Measurements from ENCODE around the gene TRAPPC2B. TPM values are rescaled to one million over a fixed set of nuclear protein-coding genes. Genes with fewer than 3 reads are reported as not detected.

Gene TRAPPC2B
- total RNA-seq (10 to 100 TPM; 21.3 to 28.1 (median 27.1) TPM), polyA plus RNA-seq (10 to 100 TPM in 2 of 3 donors, 1 to 10 TPM in 1; 9.2 to 18.0 (median 11.4) TPM)

- no peak for TF ChIP-seq CTCF (IDR thresholded peaks at IDR 0.05)
- TF ChIP-seq POLR2A (IDR thresholded peaks at IDR 0.05) = peak in 1 of 2 donors; percentile 59
- TF ChIP-seq POLR2AphosphoS5 (IDR thresholded peaks at IDR 0.05) = peak; percentile 86 to 92 (median 90)
- peak in 2 of 4 donors; percentile 55 to 97 for TF ChIP-seq EP300 (IDR thresholded peaks at IDR 0.05)
- Histone ChIP-seq H3K4me1 (peaks cover 0 to 17% (median 12%) of the 10 kb centered on the region in 4 donors), H3K36me3 (peaks cover 0 to 16% (median 9%) of the 10 kb centered on the region in 4 donors), H3K4me3 (peak within 1 kb of the TSS; percentile 86 to 91 (median 88)), H3K9me3 (peaks cover 0 to 8% (median 7%) of the 10 kb centered on the region in 4 donors), H3K27me3 (no peaks in the 10 kb centered on the region), H3K27ac (peak within 1 kb of the TSS; percentile 94 to 98 (median 96))
- intact Hi-C loops (cut with DNase I) = loop anchor here (1.0 to 5.0 kb wide), 3 partner anchors 26 to 123 kb away; partner anchors contain the start of genes ZNF543, ZNF548 and ZNF805
- DNase-seq = peak; percentile 100
- 1 to 2% methylated on average over 47 of the region's 47 CpGs for WGBS, 2 donors
Measured at GRCh38 chr19:57362997-57363687, at the start of gene TRAPPC2B, which contains the start of gene ZNF547. Gene TRAPPC2B, plus strand, starts transcription at chr19:57363551. Its CDS starts 1,283 bp downstream, at chr19:57364834. Gene ZNF547, plus strand, starts transcription at chr19:57363551. Its CDS starts 5,005 bp downstream, at chr19:57368556.

GRCh38 chr19:57314146-57314545, 49.2 kb upstream of the TRAPPC2B start:
- TF ChIP-seq POLR2A (IDR thresholded peaks at IDR 0.05) = no peak
- TF ChIP-seq POLR2AphosphoS5 (IDR thresholded peaks at IDR 0.05) = no peak
- TF ChIP-seq EP300 (IDR thresholded peaks at IDR 0.05) = no peak
- TF ChIP-seq CTCF (IDR thresholded peaks at IDR 0.05) = no peak
- WGBS, 2 donors = 63 to 74% methylated on average over 4 of the region's 4 CpGs

GRCh38 chr19:57317503-57317902, 45.8 kb upstream of the TRAPPC2B start:
- TF ChIP-seq POLR2A (IDR thresholded peaks at IDR 0.05) (no peak), EP300 (IDR thresholded peaks at IDR 0.05) (no peak), CTCF (IDR thresholded peaks at IDR 0.05) (no peak), POLR2AphosphoS5 (IDR thresholded peaks at IDR 0.05) (no peak)
- Histone ChIP-seq H3K9me3 (no peaks in the 10 kb centered on the region), H3K27ac (no peak overlapping the region), H3K36me3 (no peaks in the 10 kb centered on the region), H3K4me1 (peaks cover 0 to 23% (median 15%) of the 10 kb centered on the region in 4 donors), H3K27me3 (no peaks in the 10 kb centered on the region), H3K4me3 (peak overlapping the region in 3 of 4 donors; percentile 13 to 37 (median 35))
- intact Hi-C loops (cut with DNase I) = no loop called here
- no peak for DNase-seq
- 17 to 52% methylated on average over 29 of the region's 29 CpGs for WGBS, 2 donors

More at GRCh38 chr19:57314146-57314545, 49.2 kb upstream of the TRAPPC2B start:
- Histone ChIP-seq H3K27me3 (no peaks in the 10 kb centered on the region), H3K4me3 (no peak overlapping the region), H3K4me1 (no peaks in the 10 kb centered on the region), H3K27ac (no peak overlapping the region), H3K9me3 (no peaks in the 10 kb centered on the region), H3K36me3 (no peaks in the 10 kb centered on the region)
- no peak for DNase-seq
- intact Hi-C loops (cut with DNase I) = no loop called here

GRCh38 chr19:57319869-57320179, 43.5 kb upstream of the TRAPPC2B start:
- DNase-seq = no peak
- Histone ChIP-seq H3K9me3 (peaks cover 0 to 3% (median under 1%) of the 10 kb centered on the region in 4 donors), H3K27ac (peak overlapping the region; percentile 83 to 92 (median 85)), H3K27me3 (no peaks in the 10 kb centered on the region), H3K36me3 (peaks cover 11 to 20% (median 16%) of the 10 kb centered on the region in 4 donors), H3K4me3 (peak overlapping the region; percentile 64 to 94 (median 68)), H3K4me1 (peaks cover 0 to 24% (median 15%) of the 10 kb centered on the region in 4 donors)
- no peak for TF ChIP-seq EP300 (IDR thresholded peaks at IDR 0.05)
- TF ChIP-seq POLR2A (IDR thresholded peaks at IDR 0.05) = no peak
- TF ChIP-seq POLR2AphosphoS5 (IDR thresholded peaks at IDR 0.05) = no peak
- 0% methylated on average over 1 of the region's 1 CpG for WGBS, 2 donors
- intact Hi-C loops (cut with DNase I) = loop anchor here (2.0 to 5.0 kb wide), 2 partner anchors 39 to 42 kb away; partner anchors contain the start of genes TRAPPC2B, ZNF460 and ZNF547

All from sigmoid colon (tissue), 7 donors.